ENCODE measurements around the gene ABL1.

The ABL1 gene

DNA sequence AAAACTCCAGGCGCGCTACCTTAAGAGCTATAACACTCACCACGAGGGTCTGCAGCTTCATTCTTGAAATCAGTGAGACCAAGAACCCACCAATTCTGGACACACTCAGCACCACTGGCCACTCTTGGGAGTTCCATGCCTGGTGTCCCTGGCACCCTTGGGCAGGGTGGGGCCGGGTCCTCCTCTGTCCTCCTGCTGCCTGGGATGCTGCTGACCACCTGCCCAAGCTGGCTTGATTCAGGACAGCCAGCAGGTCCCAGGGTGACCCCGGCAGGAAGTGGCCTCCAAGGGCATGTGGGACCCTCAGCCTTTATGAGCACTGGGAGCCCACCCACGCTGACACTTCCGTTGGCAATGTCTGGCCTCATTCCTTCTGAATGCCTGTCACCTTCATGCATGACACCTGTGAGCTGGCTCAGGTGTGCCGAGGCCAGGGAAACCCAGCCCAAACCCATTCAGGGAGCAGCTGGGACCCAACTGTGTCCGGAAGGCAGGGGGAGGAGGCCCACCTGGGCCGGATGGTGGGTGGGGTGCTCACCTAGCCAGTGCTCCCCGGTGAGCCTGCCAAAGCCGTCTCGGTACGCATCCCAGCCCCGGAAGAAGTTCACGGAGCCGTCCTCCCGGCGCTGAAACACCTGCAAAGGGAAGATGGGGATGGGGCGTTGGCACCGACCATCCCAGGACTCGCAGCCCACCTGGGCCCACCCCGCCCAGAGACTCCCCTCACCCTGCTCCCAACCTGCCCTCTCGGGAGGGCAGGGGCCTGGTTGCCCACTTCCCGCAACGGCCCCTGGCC is 76.4 kb downstream of the ABL1 start:
- Histone ChIP-seq H3K9me2 (replicated peaks; ENCODE audit: insufficient read depth, low read length) (no peaks in the 10 kb centered on the region), H3K79me2 (ENCODE audit: low read length) (no peaks in the 10 kb centered on the region), H3K27me3 (replicated peaks; ENCODE audit: insufficient read depth, low read length) (peaks cover 85% of the 10 kb centered on the region), H3K9ac (ENCODE audit: low read length) (no peak overlapping the region), H4K20me1 (ENCODE audit: insufficient read depth, low read length) (no peaks in the 10 kb centered on the region), H3K9me3 (replicated peaks; ENCODE audit: insufficient read depth, low read length) (no peaks in the 10 kb centered on the region), H3K36me3 (replicated peaks; ENCODE audit: insufficient read depth, low read length) (no peaks in the 10 kb centered on the region), H3K27ac (ENCODE audit: low read length) (no peak overlapping the region), H2AFZ (ENCODE audit: low read length) (no peak overlapping the region), H3K4me3 (ENCODE audit: low read length) (no peak overlapping the region), H3K4me1 (ENCODE audit: low read length) (no peaks in the 10 kb centered on the region), H3F3A (ENCODE audit: insufficient read depth, low read length) (no peaks in the 10 kb centered on the region), H3K4me2 (ENCODE audit: low read depth, low read length) (no peak overlapping the region)
- TF ChIP-seq CTCF (IDR thresholded peaks at IDR 0.05; ENCODE audit: low read length) (no peak), EZH2 (optimal IDR thresholded peaks at IDR 0.05; ENCODE audit: low read depth, low read length) (no peak), EZH2phosphoT487 (IDR thresholded peaks at IDR 0.05; ENCODE audit: low read length) (no peak)
- no peak for DNase-seq

- DNase-seq, result no peak
- Histone ChIP-seq H3K9me2 (replicated peaks; ENCODE audit: insufficient read depth, low read length) (no peaks in the 10 kb centered on the region), H3K4me1 (ENCODE audit: low read length) (no peaks in the 10 kb centered on the region), H3K4me3 (ENCODE audit: low read length) (no peak overlapping the region), H3K27me3 (replicated peaks; ENCODE audit: insufficient read depth, low read length) (peaks cover 86% of the 10 kb centered on the region), H3K9me3 (replicated peaks; ENCODE audit: insufficient read depth, low read length) (no peaks in the 10 kb centered on the region), H3K36me3 (replicated peaks; ENCODE audit: insufficient read depth, low read length) (no peaks in the 10 kb centered on the region), H4K20me1 (ENCODE audit: insufficient read depth, low read length) (no peaks in the 10 kb centered on the region), H3K27ac (ENCODE audit: low read length) (no peak overlapping the region), H3K9ac (ENCODE audit: low read length) (no peak overlapping the region), H2AFZ (ENCODE audit: low read length) (no peak overlapping the region), H3K79me2 (ENCODE audit: low read length) (no peaks in the 10 kb centered on the region), H3F3A (ENCODE audit: insufficient read depth, low read length) (no peaks in the 10 kb centered on the region), H3K4me2 (ENCODE audit: low read depth, low read length) (no peak overlapping the region; the same call in 1 of the 2 replicates)
- TF ChIP-seq CTCF (IDR thresholded peaks at IDR 0.05; ENCODE audit: low read length) (no peak), EZH2phosphoT487 (IDR thresholded peaks at IDR 0.05; ENCODE audit: low read length) (no peak), EZH2 (optimal IDR thresholded peaks at IDR 0.05; ENCODE audit: low read depth, low read length) (no peak)
Measured at GRCh38 chr9:130912932-130913598, 78.0 kb downstream of the ABL1 start.

GRCh38 chr9:130913599-130914416 is 78.8 kb downstream of the ABL1 start:
- Histone ChIP-seq H3F3A (ENCODE audit: insufficient read depth, low read length) (no peaks in the 10 kb centered on the region), H3K9me3 (replicated peaks; ENCODE audit: insufficient read depth, low read length) (no peaks in the 10 kb centered on the region), H3K4me3 (ENCODE audit: low read length) (no peak overlapping the region), H2AFZ (ENCODE audit: low read length) (no peak overlapping the region), H3K4me1 (ENCODE audit: low read length) (no peaks in the 10 kb centered on the region), H3K9ac (ENCODE audit: low read length) (no peak overlapping the region), H4K20me1 (ENCODE audit: insufficient read depth, low read length) (no peaks in the 10 kb centered on the region), H3K9me2 (replicated peaks; ENCODE audit: insufficient read depth, low read length) (no peaks in the 10 kb centered on the region), H3K27me3 (replicated peaks; ENCODE audit: insufficient read depth, low read length) (peaks cover 86% of the 10 kb centered on the region), H3K4me2 (ENCODE audit: low read depth, low read length) (no peak overlapping the region; the same call in 1 of the 2 replicates), H3K36me3 (replicated peaks; ENCODE audit: insufficient read depth, low read length) (no peaks in the 10 kb centered on the region), H3K27ac (ENCODE audit: low read length) (no peak overlapping the region), H3K79me2 (ENCODE audit: low read length) (no peaks in the 10 kb centered on the region)
- TF ChIP-seq CTCF (IDR thresholded peaks at IDR 0.05; ENCODE audit: low read length) (no peak), EZH2phosphoT487 (IDR thresholded peaks at IDR 0.05; ENCODE audit: low read length) (no peak), EZH2 (optimal IDR thresholded peaks at IDR 0.05; ENCODE audit: low read depth, low read length) (no peak)
- DNase-seq, result no peak
